HG02798 (cell line): Measurements from ENCODE around the gene MACROD2.
A peak's percentile ranks its signal among the peaks of the same experiment; 100 is the strongest.

Experiments used
- ATAC-seq: cut with Tn5 transposase; IDR thresholded peaks from one replicate; pipeline ENCODE4 v1.9.1; 2021; ENCODE audit warnings: mild to moderate bottlenecking; ENCODE audit not compliant: unreplicated experiment, poor library complexity

The MACROD2 gene

GRCh38 chr20:15239542-15240206, 1244.4 kb downstream of the MACROD2 start:
- ATAC-seq, result no peak

DNA sequence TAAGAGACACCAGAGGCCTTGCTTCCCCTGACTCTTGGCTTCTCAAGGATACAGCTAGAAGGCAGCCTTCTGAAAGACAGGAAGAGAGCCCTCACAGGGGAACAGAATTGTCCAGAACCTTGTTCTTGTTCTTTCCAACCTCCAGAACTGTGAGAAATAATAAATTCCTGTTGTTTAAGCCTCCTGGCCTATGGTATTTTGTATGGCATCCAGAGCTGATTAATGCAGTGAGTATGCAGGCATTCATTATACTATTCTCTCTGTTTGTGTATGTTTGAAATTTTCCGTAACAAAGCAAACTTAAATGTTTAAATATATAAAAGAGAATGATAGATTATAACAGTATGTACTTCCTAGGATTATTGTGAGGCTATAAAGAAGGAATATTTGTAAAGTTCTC, 1245.5 kb downstream of the MACROD2 start:
- no peak for ATAC-seq

- no peak for ATAC-seq
These were observed 1246.4 kb downstream of the MACROD2 start for GRCh38 chr20:15241681-15242080.

DNA sequence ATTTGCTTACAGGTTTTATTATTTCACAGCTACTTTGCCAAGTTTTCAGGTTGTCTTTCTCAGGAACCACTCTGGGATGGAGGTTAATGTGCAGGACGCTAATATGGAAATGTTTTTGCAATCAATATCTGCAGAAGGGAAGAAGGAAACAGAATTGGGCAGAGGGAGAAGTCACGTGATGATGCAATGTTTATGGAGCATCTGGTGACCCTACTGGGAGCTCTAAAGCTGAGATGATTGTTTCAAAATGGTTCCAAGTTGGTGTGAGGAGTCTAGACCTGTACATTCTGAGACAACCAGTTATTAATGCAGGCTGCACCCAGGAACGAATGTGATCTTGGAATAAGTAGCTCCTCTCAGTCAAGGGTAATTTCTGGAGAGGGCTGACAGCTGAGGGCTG, 1247.5 kb downstream of the MACROD2 start:
- no peak for ATAC-seq

GRCh38 chr20:15245896-15246295, 1250.6 kb downstream of the MACROD2 start:
- ATAC-seq, result no peak

GRCh38 chr20:15248618-15249395, 1253.5 kb downstream of the MACROD2 start:
- peak; percentile 68 for ATAC-seq

GRCh38 chr20:15251171-15251570, 1255.9 kb downstream of the MACROD2 start:
- ATAC-seq, result no peak

GRCh38 chr20:15252304-15252703, 1257.0 kb downstream of the MACROD2 start:
- no peak for ATAC-seq

DNA sequence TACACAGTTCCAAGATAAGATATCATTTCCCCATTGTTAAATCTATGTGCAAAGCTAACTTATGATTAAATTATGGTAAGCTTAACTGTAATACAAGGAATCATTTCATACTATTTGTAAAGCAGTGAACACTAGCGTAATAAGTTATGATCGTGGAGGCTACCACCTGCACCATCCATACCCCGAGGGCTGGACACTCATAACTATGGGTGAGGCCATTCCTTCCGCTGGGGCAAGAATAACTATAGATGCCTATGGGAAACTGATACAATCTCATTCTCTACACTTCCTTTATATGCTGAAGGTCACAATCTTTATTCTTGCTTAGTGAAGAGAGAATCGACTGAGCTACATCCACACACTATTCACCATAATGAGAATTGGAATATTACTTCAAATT, 1258.1 kb downstream of the MACROD2 start:
- no peak for ATAC-seq

GRCh38 chr20:15256676-15257568, 1261.6 kb downstream of the MACROD2 start:
- ATAC-seq, result no peak

DNA sequence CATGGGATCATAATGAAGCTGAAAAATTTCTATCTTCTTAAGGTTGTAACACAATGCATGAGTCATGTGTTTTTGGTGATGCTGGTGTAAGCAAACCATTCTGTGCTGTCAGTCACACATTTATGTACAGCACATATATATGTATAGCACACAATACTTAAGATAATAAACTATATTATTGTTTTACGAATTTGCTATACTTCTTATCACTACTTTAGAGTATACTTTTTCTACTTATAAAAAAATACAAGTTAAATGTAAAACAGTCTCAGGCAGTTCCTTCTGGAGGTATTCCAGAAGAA, 1262.2 kb downstream of the MACROD2 start:
- no peak for ATAC-seq

- ATAC-seq, result no peak
These were observed 1270.4 kb downstream of the MACROD2 start for GRCh38 chr20:15265581-15266309.

- peak; percentile 67 for ATAC-seq
These were observed 1272.6 kb downstream of the MACROD2 start for GRCh38 chr20:15267935-15268334.

GRCh38 chr20:15278041-15278440, 1282.7 kb downstream of the MACROD2 start:
- ATAC-seq, result no peak

DNA sequence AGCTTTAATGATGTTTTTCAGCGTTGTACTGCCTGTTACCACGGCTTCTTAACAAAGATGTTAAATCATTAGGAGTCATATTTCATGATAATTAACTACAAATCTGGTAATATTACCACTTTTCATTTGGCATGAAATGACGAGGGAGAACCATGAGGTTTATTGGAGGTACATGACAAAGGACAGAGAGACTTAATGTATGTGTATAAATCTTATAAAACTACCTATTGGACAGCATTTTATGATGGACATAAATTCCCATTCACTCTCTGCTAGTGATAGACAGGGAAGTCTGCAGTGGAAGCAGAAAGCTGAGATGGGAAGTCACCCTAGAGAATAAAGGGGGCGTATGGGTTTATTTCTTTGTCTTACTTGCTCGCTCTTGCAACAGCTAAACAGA, 1292.0 kb downstream of the MACROD2 start:
- ATAC-seq, result no peak

- no peak for ATAC-seq
These were observed 1292.8 kb downstream of the MACROD2 start for GRCh38 chr20:15288106-15288505.

GRCh38 chr20:15289337-15289736, 1294.0 kb downstream of the MACROD2 start:
- ATAC-seq, result no peak

- ATAC-seq, result no peak
These were observed 1297.1 kb downstream of the MACROD2 start for GRCh38 chr20:15292405-15292804.

- ATAC-seq, result no peak
These were observed 1301.1 kb downstream of the MACROD2 start for GRCh38 chr20:15296422-15296821.

GRCh38 chr20:15297059-15297875, 1302.0 kb downstream of the MACROD2 start:
- ATAC-seq, result no peak
